Thymus (tissue), 11 donors: ENCODE data around the gene FAM83G. TPM values are rescaled to one million over a fixed set of nuclear protein-coding genes. Genes with fewer than 3 reads are reported as not detected.

Source experiments
- DNase-seq, 9 donors: peaks; one replicate each; pipeline ENCODE4 v3.0.0-alpha.2; 2013; ENCODE audit warnings: low spot score in 9 of 9, low read depth in 6 of 9, missing footprints in 1 of 9
- H3K27ac ChIP-seq, 2 donors: one replicate each; pipeline ENCODE4 v1.5.1; 2013; ENCODE audit warnings: control low read depth in 1 of 2, low read depth in 1 of 2, low read length in 1 of 2, mild to moderate bottlenecking in 1 of 2, moderate library complexity in 1 of 2
- H3K27me3 ChIP-seq, 2 donors: one replicate each; pipeline ENCODE4 v1.5.1; 2013; ENCODE audit warnings: low read length in 1 of 2; ENCODE audit not compliant: control insufficient read depth in 2 of 2, insufficient read depth in 1 of 2
- H3K36me3 ChIP-seq, 2 donors: one replicate each; pipeline ENCODE4 v1.5.1; 2013; ENCODE audit warnings: low read length in 1 of 2, mild to moderate bottlenecking in 1 of 2, moderate library complexity in 1 of 2; ENCODE audit not compliant: control insufficient read depth in 2 of 2, insufficient read depth in 2 of 2
- H3K4me1 ChIP-seq, 2 donors: one replicate each; pipeline ENCODE4 v1.5.1; 2013; ENCODE audit warnings: low read length in 2 of 2; ENCODE audit not compliant: control insufficient read depth in 2 of 2, insufficient read depth in 2 of 2
- H3K4me3 ChIP-seq, 2 donors: one replicate each; pipeline ENCODE4 v1.5.1; 2013; ENCODE audit warnings: low read length in 2 of 2, control low read depth in 1 of 2, mild to moderate bottlenecking in 1 of 2
- H3K9me3 ChIP-seq, 2 donors: one replicate each; pipeline ENCODE4 v1.5.1; 2013; ENCODE audit warnings: low read length in 1 of 2, mild to moderate bottlenecking in 1 of 2; ENCODE audit not compliant: control insufficient read depth in 2 of 2, insufficient read depth in 1 of 2
- WGBS: extraction: QIAGEN DNeasy Blood & Tissue Kit; methylation state at CpG from one replicate; pipeline ENCODE4 v1.1.7; 2013; 5-methylcytosine and 5-hydroxymethylcytosine counted together
- polyA plus RNA-seq: library from polyadenylated mRNA; stranded (reverse); fragments of 200-250 nt; gene quantifications from one replicate; pipeline ENCODE4 v1.2.3, GENCODE V29; 2013
- total RNA-seq: library from RNA; stranded (reverse); fragments of 120-200 nt; gene quantifications from one replicate; pipeline ENCODE4 v1.2.4, GENCODE V29; 2013
- donor health status: healthy.

The FAM83G gene
- total and polyA plus RNA-seq, 2 donors, result 3.8 to 7.7 TPM

GRCh38 chr17:18987230-18987610, 17.3 kb downstream of the FAM83G start:
- H3K27me3 ChIP-seq, result peaks cover 0 to 7% of the 10 kb centered on the region in 2 donors
- H3K9me3 ChIP-seq, result no peaks in the 10 kb centered on the region
- 94% methylated on average over 9 of the region's 9 CpGs for WGBS
- peaks cover 5 to 11% of the 10 kb centered on the region in 2 donors for H3K4me1 ChIP-seq
- DNase-seq, result no peak
- no peak overlapping the region for H3K4me3 ChIP-seq
- H3K36me3 ChIP-seq, result peaks cover 0 to 15% of the 10 kb centered on the region in 2 donors
- H3K27ac ChIP-seq, result no peak overlapping the region

GRCh38 chr17:18986541-18987229, 17.9 kb downstream of the FAM83G start:
- no peak overlapping the region for H3K27ac ChIP-seq
- no peak for DNase-seq
- H3K27me3 ChIP-seq, result peaks cover 0 to 7% of the 10 kb centered on the region in 2 donors
- WGBS, result 42% methylated on average over 21 of the region's 21 CpGs
- no peak overlapping the region for H3K4me3 ChIP-seq
- H3K9me3 ChIP-seq, result no peaks in the 10 kb centered on the region
- peaks cover 3 to 8% of the 10 kb centered on the region in 2 donors for H3K4me1 ChIP-seq
- peaks cover 0 to 15% of the 10 kb centered on the region in 2 donors for H3K36me3 ChIP-seq

GRCh38 chr17:18985475-18985874, 19.1 kb downstream of the FAM83G start:
- no peak for DNase-seq
- H3K27ac ChIP-seq, result no peak overlapping the region
- WGBS, result 96% methylated on average over 9 of the region's 9 CpGs
- no peaks in the 10 kb centered on the region for H3K9me3 ChIP-seq
- peaks cover 0 to 15% of the 10 kb centered on the region in 2 donors for H3K36me3 ChIP-seq
- H3K4me3 ChIP-seq, result no peak overlapping the region
- H3K4me1 ChIP-seq, result peaks cover 3 to 8% of the 10 kb centered on the region in 2 donors
- H3K27me3 ChIP-seq, result peaks cover 0 to 7% of the 10 kb centered on the region in 2 donors

GRCh38 chr17:18984273-18985114, 20.1 kb downstream of the FAM83G start:
- WGBS, result 98% methylated on average over 21 of the region's 21 CpGs
- H3K27ac ChIP-seq, result no peak overlapping the region
- no peaks in the 10 kb centered on the region for H3K9me3 ChIP-seq
- H3K36me3 ChIP-seq, result peaks cover 0 to 15% of the 10 kb centered on the region in 2 donors
- peaks cover 0 to 7% of the 10 kb centered on the region in 2 donors for H3K27me3 ChIP-seq
- peaks cover 3 to 8% of the 10 kb centered on the region in 2 donors for H3K4me1 ChIP-seq
- DNase-seq, result no peak
- no peak overlapping the region for H3K4me3 ChIP-seq

DNA sequence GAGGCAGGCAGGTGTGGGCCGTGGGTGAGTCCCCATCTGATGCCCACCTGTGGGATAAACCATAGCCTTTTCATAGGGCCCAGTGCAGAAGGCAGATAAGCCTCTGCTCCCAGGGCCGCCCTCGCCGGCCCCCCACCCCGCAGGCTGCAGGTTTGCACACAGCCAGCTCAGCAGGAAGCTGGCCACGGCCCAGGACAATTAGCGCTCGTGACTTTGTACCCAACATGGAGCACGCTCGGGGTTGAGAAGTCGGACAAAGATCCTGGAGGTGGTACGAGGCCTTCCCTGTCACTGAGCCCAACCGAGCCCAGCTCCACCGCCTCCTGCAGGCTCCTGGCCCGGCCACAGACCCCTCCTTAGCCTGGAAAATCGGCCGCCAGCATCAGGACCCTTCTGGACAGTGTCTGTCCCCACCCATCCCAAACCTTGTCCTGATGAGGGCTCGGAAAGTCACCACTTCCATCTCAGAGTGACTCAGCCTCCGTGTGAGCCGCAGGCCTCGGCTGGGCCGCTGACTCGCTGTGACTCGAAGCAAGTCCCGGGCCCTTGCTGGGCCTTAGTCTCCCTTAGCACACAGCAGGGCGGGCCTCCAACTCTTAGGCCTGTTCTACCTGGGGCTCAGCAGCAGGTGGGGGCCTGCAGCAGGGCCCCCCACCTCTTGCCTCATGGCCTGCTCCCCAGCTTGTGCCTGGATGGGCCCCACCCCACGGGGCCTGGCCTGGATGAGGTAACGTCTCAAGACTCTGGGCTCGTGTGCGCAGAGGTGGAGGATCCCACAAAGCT, 22.7 kb downstream of the FAM83G start:
- WGBS, result 94% methylated on average over 30 of the region's 30 CpGs
- H3K4me3 ChIP-seq, result no peak overlapping the region
- no peak overlapping the region for H3K27ac ChIP-seq
- H3K4me1 ChIP-seq, result peaks cover 0 to 4% of the 10 kb centered on the region in 2 donors
- no peaks in the 10 kb centered on the region for H3K9me3 ChIP-seq
- H3K27me3 ChIP-seq, result peaks cover 0 to 4% of the 10 kb centered on the region in 2 donors
- peaks cover 0 to 16% of the 10 kb centered on the region in 2 donors for H3K36me3 ChIP-seq
- no peak for DNase-seq

DNA sequence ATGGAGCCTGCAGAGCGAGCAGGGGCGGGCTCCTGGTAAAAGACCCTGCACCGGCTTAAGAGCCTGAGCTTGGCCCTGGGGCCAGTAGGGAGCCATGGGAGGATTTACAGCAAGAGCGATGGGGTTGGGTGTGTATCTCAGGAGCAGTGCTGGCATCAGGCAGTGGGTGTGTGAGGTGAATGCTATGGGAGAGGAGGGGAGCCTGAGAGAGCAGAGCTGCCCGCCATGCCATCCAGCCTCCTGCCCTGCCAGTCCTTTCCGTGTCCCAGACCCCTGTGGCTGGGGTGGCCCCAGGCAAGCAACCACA, 23.3 kb downstream of the FAM83G start:
- Histone ChIP-seq H3K4me3 (no peak overlapping the region), H3K27me3 (no peaks in the 10 kb centered on the region), H3K9me3 (no peaks in the 10 kb centered on the region), H3K4me1 (no peaks in the 10 kb centered on the region), H3K36me3 (peaks cover 0 to 16% of the 10 kb centered on the region in 2 donors), H3K27ac (no peak overlapping the region)
- WGBS, result 97% methylated on average over 6 of the region's 6 CpGs
- no peak for DNase-seq

GRCh38 chr17:18980682-18981334, 23.8 kb downstream of the FAM83G start:
- no peak overlapping the region for H3K27ac ChIP-seq
- no peaks in the 10 kb centered on the region for H3K9me3 ChIP-seq
- H3K36me3 ChIP-seq, result peaks cover 0 to 16% of the 10 kb centered on the region in 2 donors
- WGBS, result 97% methylated on average over 13 of the region's 13 CpGs
- no peak for DNase-seq
- no peaks in the 10 kb centered on the region for H3K4me1 ChIP-seq
- no peak overlapping the region for H3K4me3 ChIP-seq
- no peaks in the 10 kb centered on the region for H3K27me3 ChIP-seq

GRCh38 chr17:18978655-18979054, 25.9 kb downstream of the FAM83G start:
- Histone ChIP-seq H3K4me1 (no peaks in the 10 kb centered on the region), H3K4me3 (no peak overlapping the region), H3K9me3 (no peaks in the 10 kb centered on the region), H3K27ac (no peak overlapping the region), H3K27me3 (no peaks in the 10 kb centered on the region), H3K36me3 (peaks cover 0 to 12% of the 10 kb centered on the region in 2 donors)
- DNase-seq, result no peak
- WGBS, result 97% methylated on average over 17 of the region's 17 CpGs
